Esophagus muscularis mucosa (tissue), 4 donors: ENCODE measurements around the gene KRT83. TPM values are rescaled to one million over a fixed set of nuclear protein-coding genes. Genes with fewer than 3 reads are reported as not detected.
"Not testable (repeated sequence)": the region's sequence is repeated elsewhere in the genome, so short reads cannot be mapped to it uniquely, and the experiment has no call there.

Source experiments
- DNase-seq: peaks from one replicate; pipeline ENCODE4 v3.0.0-alpha.2; 2017; ENCODE audit errors: extremely low spot score
- H3K27ac ChIP-seq, 4 donors: fragments of 200-600 bp; sonication (generic); replicated peaks in 1 of 4; 1 replicate in 3 of 4; 2 replicates in 1 of 4; pipeline ENCODE4 v1.5.1; 2016 to 2019; ENCODE audit warnings: mild to moderate bottlenecking in 1 of 4
- H3K27me3 ChIP-seq, 4 donors: fragments of 200-600 bp; sonication (generic); one replicate each; pipeline versions ENCODE4 v1.5.1 to v1.6.0; 2016 to 2019
- H3K36me3 ChIP-seq, 4 donors: fragments of 200-600 bp; sonication (generic); one replicate each; pipeline ENCODE4 v1.5.1; 2016 to 2019
- H3K4me1 ChIP-seq, 4 donors: fragments of 200-600 bp; sonication (generic); one replicate each; pipeline ENCODE4 v1.5.1; 2016 to 2019
- H3K4me3 ChIP-seq, 4 donors: fragments of 200-600 bp; sonication (generic); 1 replicate in 2 of 4; 2 replicates in 2 of 4; pipeline ENCODE4 v1.5.1; 2016 to 2019; ENCODE audit warnings: mild to moderate bottlenecking in 4 of 4, moderate library complexity in 1 of 4
- H3K9me3 ChIP-seq, 4 donors: fragments of 200-600 bp; sonication (generic); 1 replicate in 3 of 4; 2 replicates in 1 of 4; pipeline ENCODE4 v1.5.1; 2016 to 2019
- EP300 ChIP-seq: sonication (generic); formaldehyde crosslinking; IDR thresholded peaks from one replicate; pipeline ENCODE4 v1.6.1; 2017; ENCODE audit warnings: antibody characterized with exemption
- POLR2A ChIP-seq: fragments of 450-650 bp; IDR thresholded peaks from one replicate; pipeline ENCODE4 v1.6.1; 2017; ENCODE audit warnings: antibody characterized with exemption, moderate library complexity, mild to moderate bottlenecking, low read depth
- POLR2AphosphoS5 ChIP-seq, 2 donors: sonication (generic); formaldehyde crosslinking; IDR thresholded peaks; one replicate each; pipeline ENCODE4 v1.6.1; 2017; ENCODE audit warnings: antibody characterized with exemption in 2 of 2
- WGBS: methylation state at CpG from one replicate; pipeline ENCODE4 v1.1.5; 2018; 5-methylcytosine and 5-hydroxymethylcytosine counted together
- intact Hi-C: fragments of 100-400 bp; cut with DNase I; formaldehyde crosslinking; loops from one replicate; pipeline ENCODE4 v1.15.1; 2023
- total RNA-seq, 4 donors: library from RNA; depleted of rRNA; stranded (reverse); fragments of >200 nt; gene quantifications; one replicate each; pipeline versions ENCODE4 v1.1.0 to v1.2.1, GENCODE V29; 2016
- TF ChIP-seq, protein P1 (sequence below), 3 experiments: fragments of 200-600 bp in 2 of 3; fragments of 450-650 bp in 1 of 3; sonication (generic) in 2 of 3; IDR thresholded peaks; one replicate each; pipeline ENCODE4 v1.5.1; 2017 to 2019; ENCODE audit warnings: antibody characterized with exemption in 3 of 3, mild to moderate bottlenecking in 2 of 3, moderate library complexity in 1 of 3

KRT83 gene
- total RNA-seq, 4 donors from 2014 or later: not detected

DNA sequence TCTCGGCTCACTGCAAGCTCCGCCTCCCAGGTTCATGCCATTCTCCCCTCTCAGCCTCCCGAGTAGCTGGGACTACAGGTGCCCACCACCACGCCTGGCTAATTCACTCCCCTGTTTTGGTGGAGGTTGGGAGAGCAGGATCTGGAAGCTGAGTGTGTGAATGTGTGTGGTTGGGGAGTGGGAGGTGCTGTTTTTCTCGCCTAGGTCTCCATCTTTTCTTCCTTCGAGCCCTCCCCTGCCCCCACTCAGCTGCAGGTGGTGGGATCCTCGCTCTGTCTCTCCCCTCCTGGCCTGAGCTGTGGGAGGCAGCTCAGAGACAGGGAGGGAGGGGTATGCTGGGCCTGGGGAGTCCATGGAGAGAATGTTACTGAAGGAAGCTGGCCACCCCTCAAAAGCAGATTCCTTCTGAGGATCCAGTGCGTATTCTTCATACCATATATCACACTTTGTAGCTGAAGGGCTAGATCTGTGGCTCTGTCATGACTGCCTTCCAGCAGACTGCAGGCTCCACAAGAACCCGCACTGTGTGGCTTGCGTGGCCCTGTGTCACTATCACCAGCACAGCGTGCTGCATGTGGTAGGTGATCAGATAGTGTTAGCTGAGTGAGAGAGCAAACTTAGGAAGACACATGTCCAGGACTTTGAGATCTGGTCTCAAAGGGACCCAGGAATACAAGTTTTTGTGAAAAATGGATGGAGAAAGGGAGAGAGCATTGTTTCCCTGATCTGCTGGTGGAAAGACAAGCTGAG is 2.8 kb downstream of the KRT83 start:
- H3K27me3 ChIP-seq: peaks cover 0 to 37% (median 0%) of the 10 kb centered on the region in 4 donors
- no peak for DNase-seq
- peaks cover 0 to 4% (median 0%) of the 10 kb centered on the region in 4 donors for H3K4me1 ChIP-seq
- TF ChIP-seq, protein P1, sequence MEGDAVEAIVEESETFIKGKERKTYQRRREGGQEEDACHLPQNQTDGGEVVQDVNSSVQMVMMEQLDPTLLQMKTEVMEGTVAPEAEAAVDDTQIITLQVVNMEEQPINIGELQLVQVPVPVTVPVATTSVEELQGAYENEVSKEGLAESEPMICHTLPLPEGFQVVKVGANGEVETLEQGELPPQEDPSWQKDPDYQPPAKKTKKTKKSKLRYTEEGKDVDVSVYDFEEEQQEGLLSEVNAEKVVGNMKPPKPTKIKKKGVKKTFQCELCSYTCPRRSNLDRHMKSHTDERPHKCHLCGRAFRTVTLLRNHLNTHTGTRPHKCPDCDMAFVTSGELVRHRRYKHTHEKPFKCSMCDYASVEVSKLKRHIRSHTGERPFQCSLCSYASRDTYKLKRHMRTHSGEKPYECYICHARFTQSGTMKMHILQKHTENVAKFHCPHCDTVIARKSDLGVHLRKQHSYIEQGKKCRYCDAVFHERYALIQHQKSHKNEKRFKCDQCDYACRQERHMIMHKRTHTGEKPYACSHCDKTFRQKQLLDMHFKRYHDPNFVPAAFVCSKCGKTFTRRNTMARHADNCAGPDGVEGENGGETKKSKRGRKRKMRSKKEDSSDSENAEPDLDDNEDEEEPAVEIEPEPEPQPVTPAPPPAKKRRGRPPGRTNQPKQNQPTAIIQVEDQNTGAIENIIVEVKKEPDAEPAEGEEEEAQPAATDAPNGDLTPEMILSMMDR (IDR thresholded peaks at IDR 0.05): no peak
- TF ChIP-seq POLR2AphosphoS5 (IDR thresholded peaks at IDR 0.05) (no peak), POLR2A (no peak), EP300 (no peak)
- H3K9me3 ChIP-seq: no peaks in the 10 kb centered on the region
- H3K36me3 ChIP-seq: no peaks in the 10 kb centered on the region
- H3K27ac ChIP-seq: no peak overlapping the region
- H3K4me3 ChIP-seq: no peak overlapping the region
- intact Hi-C loops: no loop called here
- 93% methylated on average over 11 of the region's 11 CpGs for WGBS

DNA sequence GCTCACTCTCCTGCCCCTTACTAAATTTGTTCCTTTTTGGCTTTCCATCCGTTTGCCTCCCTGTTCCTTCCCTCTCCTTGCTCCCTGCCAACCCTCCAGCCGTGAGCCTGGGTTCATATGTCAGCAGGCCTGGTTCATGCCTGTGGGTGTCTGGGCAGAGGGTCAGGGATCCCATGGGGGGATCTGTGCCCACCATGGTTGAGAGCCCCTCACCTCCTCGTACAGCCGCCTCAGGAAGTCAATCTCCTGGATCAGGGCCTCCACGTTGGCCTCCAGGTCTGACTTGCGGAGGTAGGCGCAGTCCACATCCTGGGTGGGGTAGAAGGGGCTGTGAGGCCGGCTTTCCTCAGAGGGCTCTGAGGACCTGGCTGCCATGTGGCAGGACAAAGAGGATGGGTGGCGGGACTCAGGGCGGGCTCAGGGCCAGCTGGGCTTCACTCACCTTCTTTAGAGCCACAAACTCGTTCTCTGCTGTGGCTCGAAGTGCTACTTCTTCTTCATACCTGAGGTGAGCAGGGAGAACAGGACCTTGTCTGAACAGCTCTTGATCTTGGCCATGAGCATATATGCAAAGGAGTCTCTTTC is 3.6 kb downstream of the KRT83 start:
- DNase-seq: no peak
- Histone ChIP-seq H3K36me3 (no peaks in the 10 kb centered on the region), H3K9me3 (no peaks in the 10 kb centered on the region), H3K4me3 (no peak overlapping the region), H3K27ac (no peak overlapping the region), H3K4me1 (peaks cover 0 to 4% (median 0%) of the 10 kb centered on the region in 4 donors), H3K27me3 (peaks cover 0 to 37% (median 0%) of the 10 kb centered on the region in 4 donors)
- intact Hi-C loops: no loop called here
- 86% methylated on average over 12 of the region's 12 CpGs for WGBS
- TF ChIP-seq EP300: no peak
- TF ChIP-seq, protein P1 (IDR thresholded peaks at IDR 0.05): no peak
- no peak for TF ChIP-seq POLR2AphosphoS5 (IDR thresholded peaks at IDR 0.05)
- TF ChIP-seq POLR2A: no peak

DNA sequence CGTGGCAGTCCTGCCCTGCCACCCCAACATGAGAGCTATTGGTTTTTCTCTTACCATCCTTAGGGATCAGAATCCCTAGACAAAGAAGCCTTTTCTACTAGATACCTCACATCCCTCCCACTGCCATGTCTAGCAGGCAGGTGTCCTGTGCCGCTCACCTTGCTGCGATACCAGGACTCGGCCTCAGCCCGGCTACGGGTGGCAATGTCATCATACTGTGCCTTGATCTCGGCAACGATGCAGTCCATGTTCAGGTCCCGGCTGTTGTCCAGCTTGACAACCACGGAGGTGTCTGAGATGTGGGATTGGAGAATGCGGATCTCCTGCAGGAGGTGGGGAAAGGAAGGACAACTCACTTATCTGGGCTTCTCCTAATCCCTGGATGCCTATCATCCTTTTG is 4.5 kb downstream of the KRT83 start:
- intact Hi-C loops: no loop called here
- no peaks in the 10 kb centered on the region for H3K9me3 ChIP-seq
- H3K36me3 ChIP-seq: no peaks in the 10 kb centered on the region
- H3K27me3 ChIP-seq: peaks cover 0 to 33% (median 0%) of the 10 kb centered on the region in 4 donors
- DNase-seq: no peak
- H3K4me3 ChIP-seq: no peak overlapping the region
- H3K4me1 ChIP-seq: peaks cover 0 to 4% (median 0%) of the 10 kb centered on the region in 4 donors
- no peak overlapping the region for H3K27ac ChIP-seq
- TF ChIP-seq POLR2AphosphoS5 (IDR thresholded peaks at IDR 0.05) (no peak), POLR2A (no peak), EP300 (no peak)
- TF ChIP-seq, protein P1 (IDR thresholded peaks at IDR 0.05): no peak
- 96% methylated on average over 10 of the region's 11 CpGs for WGBS

DNA sequence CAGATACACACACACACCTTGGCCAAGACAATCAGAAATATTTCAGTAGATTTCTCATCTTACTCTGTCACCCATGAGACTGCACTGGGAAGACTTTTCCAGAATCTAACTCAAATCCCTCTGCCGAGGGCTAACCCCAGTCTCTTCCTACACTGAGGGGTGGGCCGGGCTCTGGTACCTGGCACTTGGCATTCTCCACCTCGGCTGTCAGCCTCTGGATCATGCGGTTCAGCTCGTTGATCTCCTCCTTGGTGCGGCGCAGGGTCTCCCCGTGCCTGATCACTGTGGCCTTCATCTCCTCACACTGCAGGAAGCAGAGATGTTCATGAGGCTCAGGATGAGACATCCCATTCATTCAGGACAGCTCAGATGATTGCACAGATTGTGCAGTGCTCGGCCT is 4.9 kb downstream of the KRT83 start:
- Histone ChIP-seq H3K9me3 (no peaks in the 10 kb centered on the region), H3K4me1 (peaks cover 0 to 3% (median under 1%) of the 10 kb centered on the region in 4 donors), H3K27me3 (peaks cover 0 to 29% (median 0%) of the 10 kb centered on the region in 4 donors), H3K4me3 (no peak overlapping the region), H3K27ac (no peak overlapping the region), H3K36me3 (no peaks in the 10 kb centered on the region)
- intact Hi-C loops: no loop called here
- TF ChIP-seq POLR2A (no peak), EP300 (no peak), POLR2AphosphoS5 (IDR thresholded peaks at IDR 0.05) (no peak)
- TF ChIP-seq, protein P1 (IDR thresholded peaks at IDR 0.05): no peak
- DNase-seq: no peak
- WGBS: 95% methylated on average over 9 of the region's 9 CpGs

DNA sequence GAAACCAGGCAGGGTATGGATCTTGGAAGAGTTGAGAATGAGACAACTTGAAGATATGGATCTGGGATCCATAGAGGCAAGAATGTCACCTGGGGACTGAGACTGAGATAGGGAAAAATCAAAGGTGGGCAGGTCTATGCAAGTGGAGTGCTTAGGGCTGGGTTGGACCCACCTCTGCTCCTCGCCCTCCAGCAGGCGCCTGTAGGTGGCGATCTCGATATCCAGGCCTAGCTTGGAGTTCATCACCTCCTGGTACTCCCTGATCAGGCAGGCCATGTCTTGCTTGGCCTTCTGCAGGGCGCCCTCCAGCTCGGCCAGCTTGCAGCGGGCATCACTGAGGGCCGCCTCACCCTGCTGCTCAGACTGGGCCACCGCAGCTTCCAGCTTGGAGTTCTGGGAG is 5.5 kb downstream of the KRT83 start:
- intact Hi-C loops, H3K9me3 ChIP-seq, H3K36me3 ChIP-seq, H3K4me1 ChIP-seq, H3K27ac ChIP-seq, DNase-seq, H3K4me3 ChIP-seq: not testable (repeated sequence)
- H3K27me3 ChIP-seq: peaks cover 0 to 24% (median 0%) of the 10 kb centered on the region in 4 donors
- WGBS: 77% methylated on average over 5 of the region's 9 CpGs
